GM21515 (cell line): ENCODE data around the gene TNIK.
"Not testable (repeated sequence)": the region's sequence is repeated elsewhere in the genome, so short reads cannot be mapped to it uniquely, and the experiment has no call there.

Source experiments
- ATAC-seq: cut with Tn5 transposase; IDR thresholded peaks from one replicate; pipeline ENCODE4 v1.9.1; 2021; ENCODE audit not compliant: unreplicated experiment

TNIK gene

DNA sequence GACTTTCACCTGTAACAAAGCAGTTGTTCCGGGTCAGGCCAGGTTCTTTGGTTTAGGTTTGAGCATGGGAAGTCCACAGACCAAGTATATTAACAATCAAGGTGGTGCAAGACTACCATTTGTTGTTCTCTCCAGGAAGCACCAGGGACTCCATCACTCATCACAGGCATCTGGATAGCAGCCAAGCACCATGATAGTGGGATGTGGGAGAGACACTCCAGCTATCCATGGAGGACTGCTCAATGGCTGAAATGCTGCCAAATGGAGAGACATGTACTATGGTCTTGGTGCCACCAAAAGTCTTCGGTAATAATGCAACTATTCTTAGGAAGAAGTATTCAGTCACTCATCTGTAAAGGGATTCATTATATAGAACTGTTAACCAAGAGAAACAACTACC lies 143.0 kb downstream of the TNIK start:
- no peak for ATAC-seq

- no peak for ATAC-seq
Observed at GRCh38 chr3:171315919-171316318, 144.3 kb downstream of the TNIK start.

GRCh38 chr3:171315101-171315500 lies 145.1 kb downstream of the TNIK start:
- no peak for ATAC-seq

DNA sequence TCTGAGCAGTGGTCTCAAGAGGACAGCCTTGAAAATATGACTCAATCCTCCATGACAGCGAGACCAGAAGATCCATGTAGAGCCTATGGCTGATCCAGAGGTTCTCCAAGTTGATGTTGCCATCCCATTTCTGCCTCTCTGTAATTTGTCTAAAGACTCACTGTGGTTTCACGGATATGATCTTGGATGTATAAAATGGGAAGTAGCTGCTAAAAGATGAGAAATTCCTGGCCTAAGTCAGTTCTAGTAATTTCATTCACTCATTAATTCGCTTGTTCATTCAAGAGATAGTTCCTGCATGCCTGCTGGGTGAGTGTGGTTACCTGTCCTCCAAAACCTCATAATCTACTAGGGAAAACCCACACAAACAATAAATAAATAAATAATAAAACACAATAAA lies 145.9 kb downstream of the TNIK start:
- no peak for ATAC-seq

- no peak for ATAC-seq
Observed at GRCh38 chr3:171313702-171314101, 146.5 kb downstream of the TNIK start.

DNA sequence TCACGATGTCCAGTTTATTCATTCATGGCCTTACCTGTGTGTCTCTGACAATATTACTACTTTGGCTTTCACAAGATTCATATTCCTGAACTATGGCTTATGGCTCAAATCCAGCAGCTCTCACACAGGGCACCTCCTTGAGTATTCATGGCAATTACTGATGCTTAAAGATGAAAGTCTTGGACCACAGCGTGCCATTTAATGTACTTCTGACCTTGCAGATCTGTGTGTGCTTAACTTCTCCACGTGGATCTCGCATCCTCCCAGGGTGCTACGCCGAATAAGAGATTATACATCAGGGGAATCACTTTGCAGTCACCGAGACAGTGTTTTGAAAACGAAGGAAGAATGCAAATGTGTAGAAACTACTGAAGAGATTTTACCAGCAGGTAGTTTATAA lies 147.5 kb downstream of the TNIK start:
- ATAC-seq = no peak

- ATAC-seq = no peak
Observed at GRCh38 chr3:171311784-171312183, 148.4 kb downstream of the TNIK start.

GRCh38 chr3:171309906-171310359 lies 150.3 kb downstream of the TNIK start:
- no peak for ATAC-seq

GRCh38 chr3:171307988-171308387 lies 152.2 kb downstream of the TNIK start:
- ATAC-seq = no peak

- ATAC-seq = no peak
Observed at GRCh38 chr3:171307046-171307585, 153.1 kb downstream of the TNIK start.

GRCh38 chr3:171306631-171307030 lies 153.6 kb downstream of the TNIK start:
- ATAC-seq = no peak

- ATAC-seq = not testable (repeated sequence)
Observed at GRCh38 chr3:171305823-171306222, 154.4 kb downstream of the TNIK start.

GRCh38 chr3:171304498-171304897 lies 155.7 kb downstream of the TNIK start:
- not testable (repeated sequence) for ATAC-seq

GRCh38 chr3:171304017-171304416 lies 156.2 kb downstream of the TNIK start:
- not testable (repeated sequence) for ATAC-seq

DNA sequence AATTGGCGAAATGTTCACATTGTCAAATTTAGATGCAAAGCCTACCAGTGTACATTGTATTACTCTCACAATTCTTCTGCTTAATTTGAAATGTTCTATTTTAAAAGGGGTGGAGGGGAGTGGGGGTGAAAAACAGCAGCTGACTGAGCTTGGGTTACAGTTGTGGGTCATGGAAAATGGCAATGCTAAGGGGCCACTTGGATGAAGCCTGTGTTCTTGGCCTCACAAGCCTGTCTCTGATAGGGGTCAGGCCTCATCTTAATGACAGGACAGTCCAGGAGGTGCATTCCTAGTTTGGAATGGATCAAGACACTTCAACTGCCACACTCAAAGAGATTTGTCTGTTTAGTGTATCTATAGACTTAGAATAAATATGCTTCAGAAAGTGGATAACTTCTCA lies 158.2 kb downstream of the TNIK start:
- ATAC-seq = no peak

DNA sequence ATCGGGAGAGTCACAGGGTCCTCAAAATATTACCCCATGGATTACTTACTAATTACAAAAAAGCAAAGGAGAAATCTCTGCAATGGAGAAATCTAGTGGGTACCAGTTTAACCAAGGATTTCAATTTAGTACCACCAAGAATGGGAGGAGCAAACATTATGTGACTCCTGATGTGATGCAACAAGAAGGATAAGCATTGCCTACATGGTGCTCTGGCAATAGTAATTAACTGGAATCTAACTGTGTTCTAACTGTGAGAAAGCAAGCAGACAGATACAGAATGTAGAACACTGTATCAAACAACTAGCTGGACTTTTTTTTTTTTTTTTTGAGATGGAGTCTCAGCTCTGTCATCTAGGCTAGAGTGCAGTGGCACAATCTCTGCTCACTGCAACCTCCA lies 159.2 kb downstream of the TNIK start:
- ATAC-seq = no peak

DNA sequence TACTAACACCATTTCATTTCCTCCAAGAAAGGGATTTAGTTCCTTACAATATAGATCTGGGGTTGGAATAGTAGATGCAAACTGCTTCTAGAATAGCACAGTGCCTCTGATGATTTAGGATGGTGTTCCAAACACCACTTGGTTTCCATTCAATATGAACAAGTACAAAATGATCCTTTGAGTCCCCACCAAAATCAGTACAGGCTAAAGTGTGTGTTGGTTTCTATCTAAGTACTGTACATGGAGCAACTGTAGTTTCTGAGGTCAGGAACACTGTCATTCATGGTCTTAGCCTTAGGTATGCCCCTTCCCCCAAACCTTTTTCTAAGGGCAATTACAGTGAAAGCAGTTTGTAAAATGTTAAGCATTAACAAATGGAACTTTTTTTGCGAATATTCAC lies 162.3 kb downstream of the TNIK start:
- ATAC-seq = no peak

- no peak for ATAC-seq
Observed at GRCh38 chr3:171297207-171297606, 163.0 kb downstream of the TNIK start.

DNA sequence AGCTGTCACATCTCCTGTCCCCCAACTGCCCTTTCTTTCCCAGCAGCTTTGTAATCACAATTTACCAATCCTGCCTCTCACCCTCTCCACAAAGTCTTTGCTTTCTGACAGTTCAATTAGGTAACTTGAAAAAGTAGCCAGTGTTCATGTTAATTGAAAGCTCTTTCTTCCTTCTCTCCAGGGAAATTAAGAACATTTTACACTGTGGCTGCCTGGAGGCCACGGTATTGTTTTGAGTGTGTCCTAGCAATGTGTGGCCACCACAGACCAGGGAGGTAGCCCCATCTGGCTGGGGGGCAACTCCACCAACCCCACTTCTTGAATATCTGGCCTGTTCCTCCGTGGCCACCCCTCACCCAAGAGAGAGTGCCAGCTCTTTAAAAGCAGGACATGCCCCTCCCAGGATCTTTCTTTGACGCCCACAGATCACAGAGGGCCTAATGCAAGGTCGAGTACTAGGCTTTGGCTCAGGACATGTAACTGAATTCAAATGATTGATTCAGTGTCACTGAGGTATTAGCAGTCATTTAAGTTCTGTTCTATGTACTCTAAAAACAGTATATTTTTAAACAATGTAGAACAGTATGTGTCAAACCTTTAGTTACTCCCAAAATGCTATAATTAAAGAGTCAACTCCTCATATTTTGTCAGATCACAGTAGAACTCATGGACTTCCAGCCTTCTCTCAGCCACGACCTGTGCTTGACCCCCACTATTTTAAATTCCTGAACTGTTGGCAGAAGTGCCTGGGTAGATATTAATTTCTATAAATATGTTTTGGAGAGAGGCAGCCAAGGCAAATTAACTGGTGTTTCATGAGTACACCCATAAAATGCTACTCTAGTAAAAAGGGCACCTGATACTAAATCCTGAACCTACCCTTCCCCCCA lies 164.5 kb downstream of the TNIK start:
- no peak for ATAC-seq

GRCh38 chr3:171293142-171293782 lies 166.9 kb downstream of the TNIK start:
- no peak for ATAC-seq

DNA sequence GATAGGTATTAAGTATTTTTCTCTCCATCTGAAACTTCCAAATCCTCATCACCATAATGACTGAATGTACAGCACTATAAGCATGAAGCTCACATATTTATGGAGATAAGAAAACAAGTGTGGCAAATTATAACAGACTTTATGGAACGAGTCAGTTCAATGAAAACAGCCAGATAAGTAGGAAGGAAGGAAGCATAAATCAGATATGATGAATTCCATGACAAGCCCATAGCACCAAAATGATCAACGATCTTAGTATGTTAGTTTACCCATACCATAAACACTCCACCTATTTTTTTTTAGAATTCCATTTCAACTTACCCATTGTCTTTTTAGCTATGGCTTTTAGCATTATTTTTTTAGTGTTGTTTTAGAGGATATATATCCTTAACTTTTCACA lies 169.5 kb downstream of the TNIK start:
- no peak for ATAC-seq

DNA sequence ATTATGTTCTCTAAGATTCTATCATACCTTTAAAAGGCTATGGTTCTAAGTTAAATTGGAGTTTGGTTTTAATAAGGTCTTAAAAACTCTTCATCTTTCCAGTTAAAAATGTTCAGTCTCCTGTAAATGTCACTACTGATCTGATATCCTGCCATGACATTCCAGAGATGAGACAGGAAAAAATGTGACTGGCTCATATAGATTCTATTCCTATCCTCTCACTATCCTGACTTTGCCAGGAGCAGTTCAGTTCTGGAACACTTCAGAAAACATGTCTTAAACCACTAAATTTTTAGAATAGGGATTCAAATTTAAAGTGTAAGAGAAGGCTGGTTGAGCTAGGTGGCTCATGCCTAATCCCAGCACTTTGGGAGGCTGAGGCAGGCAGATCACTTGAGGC lies 170.9 kb downstream of the TNIK start:
- no peak for ATAC-seq
